ENCODE results near the gene ZNF555.
"Not testable (repeated sequence)": the region's sequence is repeated elsewhere in the genome, so short reads cannot be mapped to it uniquely, and the experiment has no call there.

Gene ZNF555

GRCh38 chr19:2807379-2808128, 33.7 kb upstream of the ZNF555 start:
- no peak for DNase-seq (ENCODE audit: low read depth)

GRCh38 chr19:2808129-2808941, 32.9 kb upstream of the ZNF555 start:
- no peak for DNase-seq (ENCODE audit: low read depth)

- DNase-seq (ENCODE audit: low read depth) = no peak
Observed at GRCh38 chr19:2809387-2810140, 31.7 kb upstream of the ZNF555 start.

- no peak for DNase-seq (ENCODE audit: low read depth)
Observed at GRCh38 chr19:2810141-2811091, 30.9 kb upstream of the ZNF555 start.

- no peak for DNase-seq (ENCODE audit: low read depth)
Observed at GRCh38 chr19:2811221-2811722, 30.0 kb upstream of the ZNF555 start.

GRCh38 chr19:2811735-2812413, 29.4 kb upstream of the ZNF555 start:
- DNase-seq (ENCODE audit: low read depth) = no peak

GRCh38 chr19:2812414-2813234, 28.7 kb upstream of the ZNF555 start:
- no peak for DNase-seq (ENCODE audit: low read depth)

GRCh38 chr19:2813235-2814160, 27.8 kb upstream of the ZNF555 start:
- DNase-seq (ENCODE audit: low read depth) = no peak

GRCh38 chr19:2814426-2814825, 26.8 kb upstream of the ZNF555 start:
- no peak for DNase-seq (ENCODE audit: low read depth)

GRCh38 chr19:2815191-2815614, 26.1 kb upstream of the ZNF555 start:
- DNase-seq (ENCODE audit: low read depth) = no peak

- DNase-seq (ENCODE audit: low read depth) = no peak
Observed at GRCh38 chr19:2815923-2816322, 25.4 kb upstream of the ZNF555 start.

- DNase-seq (ENCODE audit: low read depth) = no peak
Observed at GRCh38 chr19:2816641-2817040, 24.6 kb upstream of the ZNF555 start.

GRCh38 chr19:2817237-2817829, 23.9 kb upstream of the ZNF555 start:
- not testable (repeated sequence) for DNase-seq (ENCODE audit: low read depth)

- peak; percentile 97 for DNase-seq (ENCODE audit: low read depth)
Observed at GRCh38 chr19:2819540-2820111, 21.6 kb upstream of the ZNF555 start, which contains the start of gene ZNF554. Gene ZNF554, plus strand, starts transcription at chr19:2819868. Its CDS starts 204 bp downstream, at chr19:2820072.

GRCh38 chr19:2820112-2820702, 21.1 kb upstream of the ZNF555 start:
- no peak for DNase-seq (ENCODE audit: low read depth)

- no peak for DNase-seq (ENCODE audit: low read depth)
Observed at GRCh38 chr19:2822846-2823245, 18.4 kb upstream of the ZNF555 start.

GRCh38 chr19:2823646-2824045, 17.6 kb upstream of the ZNF555 start:
- no peak for DNase-seq (ENCODE audit: low read depth)

Measured in T follicular helper cell (primary cell).